HG02763 (cell line): Measurements from ENCODE around the gene DNAJB5.

ENCODE experiments used
- ATAC-seq: cut with Tn5 transposase; IDR thresholded peaks from one replicate; pipeline ENCODE4 v1.9.1; 2021; ENCODE audit warnings: mild to moderate bottlenecking, moderate library complexity; ENCODE audit not compliant: unreplicated experiment

Gene DNAJB5

DNA sequence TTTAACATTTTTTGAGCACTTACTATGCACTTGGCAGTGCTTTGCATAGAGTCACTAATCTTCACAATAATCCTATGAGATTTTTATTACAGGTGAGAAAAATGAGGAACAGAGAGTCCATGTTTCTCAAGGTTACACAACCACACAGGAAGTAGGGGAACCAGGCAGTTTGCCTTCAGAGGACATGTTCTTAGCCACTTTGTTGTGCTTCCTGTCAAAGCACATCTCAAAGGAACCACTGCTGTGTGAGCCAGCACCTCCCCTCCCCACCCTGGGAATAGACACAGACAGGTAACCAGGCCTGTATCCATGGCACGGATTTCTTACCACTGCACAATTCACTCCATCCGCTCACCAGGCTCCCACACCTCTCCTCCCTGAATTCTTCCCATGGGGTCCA is 6.3 kb upstream of the DNAJB5 start:
- ATAC-seq: no peak

- no peak for ATAC-seq
Measured at GRCh38 chr9:34984049-34984448, 5.5 kb upstream of the DNAJB5 start.

GRCh38 chr9:34985311-34985899 is 4.1 kb upstream of the DNAJB5 start:
- ATAC-seq: no peak

DNA sequence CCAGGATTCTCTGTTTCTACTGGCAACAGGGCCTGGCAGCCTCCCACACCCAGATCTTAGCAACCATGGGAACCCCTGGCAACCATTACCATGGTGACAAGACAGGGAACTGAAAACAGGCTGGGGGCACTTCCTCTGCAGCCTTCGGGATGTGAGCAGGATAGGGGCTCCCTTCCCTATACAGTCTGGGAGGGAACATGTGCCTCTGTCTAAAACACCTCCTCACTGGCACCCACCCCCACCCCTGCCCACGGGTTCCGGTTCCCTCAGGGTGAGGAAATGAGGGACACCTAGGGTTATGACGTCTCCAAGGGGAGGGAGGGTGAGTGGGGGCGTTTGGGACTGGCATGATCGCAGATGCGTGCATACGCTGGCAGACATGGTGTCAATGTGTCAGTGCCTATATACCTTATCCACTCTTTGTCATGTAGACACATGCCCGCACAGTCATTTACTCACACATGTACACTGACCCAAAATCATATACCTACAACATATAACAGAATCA is 3.0 kb upstream of the DNAJB5 start:
- no peak for ATAC-seq

- no peak for ATAC-seq
Measured at GRCh38 chr9:34987160-34987901, 2.2 kb upstream of the DNAJB5 start.

GRCh38 chr9:34988218-34989002 is 1.1 kb upstream of the DNAJB5 start:
- ATAC-seq: no peak

DNA sequence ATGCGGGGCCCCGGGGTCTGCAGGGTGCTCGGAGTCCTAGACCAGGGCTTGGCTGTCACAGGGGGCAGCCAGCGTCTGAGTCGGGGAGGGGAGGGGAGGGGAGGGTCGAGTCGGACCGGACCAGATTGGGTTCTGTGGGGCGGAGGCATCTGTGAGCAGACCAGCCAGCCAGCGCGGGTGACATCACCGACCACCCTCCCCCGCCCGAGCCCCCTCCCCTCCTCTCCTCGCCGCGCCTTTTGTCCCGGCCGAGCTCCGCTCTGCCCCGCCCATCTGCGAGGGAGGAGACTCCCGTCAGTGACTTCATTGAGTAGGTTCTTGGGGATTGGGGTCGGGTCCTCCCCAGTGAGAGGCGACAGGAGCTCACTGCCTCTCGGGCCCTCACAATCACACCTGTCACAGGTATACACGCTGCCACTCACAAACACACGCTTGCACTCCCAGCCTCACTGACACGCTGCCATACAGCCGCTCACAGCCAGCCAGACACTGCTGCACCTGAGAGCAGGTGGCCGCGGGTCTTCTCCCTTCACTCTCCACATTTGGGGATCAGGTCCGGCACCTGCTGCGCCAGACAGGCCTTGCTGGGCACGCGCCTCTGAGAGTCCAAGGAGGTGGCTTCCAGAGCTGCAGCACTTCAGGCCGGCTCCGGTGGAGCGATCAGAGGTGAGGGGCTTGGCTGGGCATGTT is 546 bp downstream of the DNAJB5 start:
- ATAC-seq: no peak

DNA sequence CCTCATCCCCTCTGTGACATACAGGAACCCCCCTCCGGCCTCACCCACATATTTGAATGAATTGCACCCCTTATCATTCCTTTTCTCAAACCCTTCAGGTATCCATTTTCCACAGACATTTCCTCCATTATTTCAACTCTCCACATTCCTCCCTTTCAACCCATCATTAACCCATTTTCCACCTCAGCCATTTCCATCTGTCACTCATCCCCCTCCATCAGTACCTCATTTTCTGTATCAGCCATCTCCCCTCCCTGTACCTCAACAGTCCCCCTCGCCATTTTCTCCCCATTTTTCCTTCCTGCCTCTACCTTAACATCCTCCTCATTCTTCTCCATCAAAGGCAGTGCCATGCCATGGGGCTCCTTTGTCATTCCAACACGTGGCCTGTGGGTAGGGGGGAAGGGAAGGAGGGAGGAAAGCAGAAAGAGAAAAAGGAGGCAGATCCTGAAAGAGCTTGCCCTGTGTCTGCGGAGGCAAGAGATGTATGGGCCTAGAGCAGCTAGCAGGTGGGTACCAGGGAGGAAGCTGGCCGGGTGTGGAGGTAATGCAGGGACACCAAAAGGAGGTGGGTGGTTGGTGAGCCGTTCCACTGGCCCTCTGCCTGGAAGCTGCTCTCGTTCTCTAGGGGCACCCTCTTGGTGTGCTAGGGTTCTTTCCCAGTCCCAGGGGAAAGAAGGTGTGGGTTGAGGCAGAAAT is 1.5 kb downstream of the DNAJB5 start:
- no peak for ATAC-seq

- ATAC-seq: no peak
Measured at GRCh38 chr9:34991607-34992375, 2.2 kb downstream of the DNAJB5 start.

- no peak for ATAC-seq
Measured at GRCh38 chr9:34992376-34992951, 2.9 kb downstream of the DNAJB5 start.

GRCh38 chr9:34993502-34994259 is 4.1 kb downstream of the DNAJB5 start:
- no peak for ATAC-seq

DNA sequence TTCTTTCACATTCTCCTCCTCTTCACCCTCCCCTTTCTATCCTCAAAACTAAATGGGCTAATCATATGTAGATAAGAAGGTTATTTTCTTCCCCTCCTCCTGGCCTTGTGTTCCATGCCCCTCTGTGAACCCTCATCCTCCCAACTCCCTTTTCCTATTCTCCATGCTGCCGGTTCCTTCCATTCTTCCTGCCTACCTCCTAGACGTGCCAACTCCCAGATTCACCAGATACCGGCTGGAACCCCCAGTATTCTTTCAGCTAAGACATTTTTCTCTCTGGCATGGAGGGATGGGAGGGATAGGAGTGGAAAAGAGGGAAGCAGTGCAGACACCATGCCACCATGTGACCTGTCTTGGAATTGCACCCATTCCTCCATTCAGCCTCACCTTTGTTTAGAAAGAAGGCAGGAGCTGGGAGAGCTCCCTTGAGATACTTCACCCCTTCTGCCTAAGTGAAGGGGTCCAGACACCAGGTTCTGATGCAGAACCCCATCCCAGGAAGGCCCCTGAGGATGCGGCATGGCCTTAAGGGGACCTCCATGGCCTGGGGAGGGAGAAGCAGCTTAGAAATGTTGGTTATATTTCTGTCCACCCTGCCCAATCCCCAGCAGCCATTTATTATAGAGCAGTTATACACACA is 4.8 kb downstream of the DNAJB5 start:
- ATAC-seq: no peak

DNA sequence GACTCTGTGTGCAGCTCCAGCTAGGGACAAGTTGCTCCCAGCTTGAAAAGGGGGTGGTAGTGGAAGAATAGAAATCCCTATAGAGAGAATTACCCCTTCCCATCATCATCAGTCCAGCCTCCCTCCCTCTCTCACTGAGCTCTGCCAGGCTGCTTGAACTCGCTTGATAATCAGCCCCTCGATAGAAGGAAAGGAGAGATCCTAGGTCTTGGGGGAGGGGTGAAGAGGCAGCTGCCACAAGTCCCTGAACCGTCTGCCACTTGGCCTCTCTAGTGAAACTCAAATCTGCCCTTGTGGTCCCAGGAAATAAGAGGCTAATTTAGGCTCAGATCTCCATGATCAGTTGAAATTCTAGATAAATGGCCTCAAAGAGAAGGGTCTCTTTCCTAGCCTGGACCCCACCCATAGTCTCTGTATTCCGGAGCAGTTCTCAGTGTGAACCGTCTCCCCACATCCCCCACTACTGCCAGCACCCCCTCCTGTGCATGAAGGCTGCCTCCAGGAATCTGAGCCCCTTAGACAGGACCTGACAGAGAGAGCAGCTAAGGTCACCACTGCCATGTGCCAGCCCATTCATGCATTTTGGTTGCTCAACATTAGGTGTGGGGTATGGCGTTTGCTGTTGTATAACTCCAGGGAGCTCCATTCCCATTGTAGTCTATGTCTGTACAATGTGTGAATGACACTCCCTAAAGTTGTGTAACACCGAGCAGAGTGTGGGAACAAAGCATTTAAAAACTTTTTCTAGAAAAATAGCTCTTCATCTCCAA is 5.5 kb downstream of the DNAJB5 start:
- ATAC-seq: no peak

- ATAC-seq: no peak
Measured at GRCh38 chr9:34995670-34996060, 6.1 kb downstream of the DNAJB5 start.

DNA sequence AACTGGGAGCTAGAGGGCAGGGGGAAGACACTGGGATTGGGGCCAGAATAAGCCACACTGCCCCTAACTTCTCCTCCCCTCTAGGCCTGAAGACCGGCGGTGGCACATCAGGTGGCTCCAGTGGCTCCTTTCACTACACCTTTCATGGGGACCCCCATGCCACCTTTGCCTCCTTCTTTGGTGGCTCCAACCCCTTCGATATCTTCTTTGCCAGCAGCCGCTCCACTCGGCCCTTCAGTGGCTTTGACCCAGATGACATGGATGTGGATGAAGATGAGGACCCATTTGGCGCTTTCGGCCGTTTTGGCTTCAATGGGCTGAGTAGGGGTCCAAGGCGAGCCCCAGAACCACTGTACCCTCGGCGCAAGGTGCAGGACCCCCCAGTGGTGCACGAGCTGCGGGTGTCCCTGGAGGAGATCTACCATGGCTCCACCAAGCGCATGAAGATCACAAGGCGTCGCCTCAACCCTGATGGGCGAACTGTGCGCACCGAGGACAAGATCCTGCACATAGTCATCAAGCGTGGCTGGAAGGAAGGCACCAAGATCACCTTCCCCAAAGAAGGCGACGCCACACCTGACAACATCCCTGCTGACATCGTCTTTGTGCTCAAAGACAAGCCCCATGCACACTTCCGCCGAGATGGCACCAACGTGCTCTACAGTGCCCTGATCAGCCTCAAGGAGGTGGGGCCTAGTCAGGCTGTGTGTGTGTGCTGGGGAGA is 6.8 kb downstream of the DNAJB5 start:
- ATAC-seq: no peak

DNA sequence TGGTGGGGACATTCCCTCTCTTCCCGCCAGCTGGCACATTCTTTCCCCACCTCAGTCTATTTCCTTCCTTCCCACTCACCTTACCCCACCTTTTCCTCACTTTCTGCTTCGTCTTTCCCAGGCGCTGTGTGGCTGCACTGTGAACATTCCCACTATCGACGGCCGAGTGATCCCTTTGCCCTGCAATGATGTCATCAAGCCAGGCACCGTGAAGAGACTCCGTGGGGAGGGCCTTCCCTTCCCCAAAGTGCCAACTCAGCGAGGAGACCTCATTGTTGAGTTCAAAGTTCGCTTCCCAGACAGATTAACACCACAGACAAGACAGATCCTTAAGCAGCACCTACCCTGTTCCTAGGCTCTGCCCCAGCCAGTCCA is 7.3 kb downstream of the DNAJB5 start:
- no peak for ATAC-seq

DNA sequence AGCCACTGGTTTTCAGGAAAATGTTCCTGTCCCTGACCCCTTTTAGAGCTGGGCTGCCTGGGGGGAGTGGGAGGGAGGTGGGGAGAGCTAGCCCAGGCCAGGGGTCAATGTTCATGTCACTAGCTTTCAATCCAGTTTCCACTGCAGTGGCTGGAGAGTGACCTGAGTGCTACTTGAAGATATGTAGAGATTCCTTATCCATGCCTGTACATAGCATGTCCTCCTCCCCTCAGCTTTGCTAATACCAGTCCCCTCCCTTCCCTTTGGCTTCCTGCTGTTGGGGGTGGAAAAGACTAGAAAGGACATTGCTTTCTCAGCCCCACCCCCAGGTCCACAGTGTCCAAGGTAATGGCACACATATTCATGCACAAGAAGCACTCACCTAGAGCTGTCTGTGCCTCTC is 7.8 kb downstream of the DNAJB5 start:
- ATAC-seq: no peak
